Astrocyte of the hippocampus (primary cell): ENCODE data around the gene MMADHC.

ENCODE experiments used
- DNase-seq: peaks from one replicate; pipeline ENCODE4 v3.0.0; 2011; ENCODE audit warnings: low read depth, low spot score

MMADHC gene

DNA sequence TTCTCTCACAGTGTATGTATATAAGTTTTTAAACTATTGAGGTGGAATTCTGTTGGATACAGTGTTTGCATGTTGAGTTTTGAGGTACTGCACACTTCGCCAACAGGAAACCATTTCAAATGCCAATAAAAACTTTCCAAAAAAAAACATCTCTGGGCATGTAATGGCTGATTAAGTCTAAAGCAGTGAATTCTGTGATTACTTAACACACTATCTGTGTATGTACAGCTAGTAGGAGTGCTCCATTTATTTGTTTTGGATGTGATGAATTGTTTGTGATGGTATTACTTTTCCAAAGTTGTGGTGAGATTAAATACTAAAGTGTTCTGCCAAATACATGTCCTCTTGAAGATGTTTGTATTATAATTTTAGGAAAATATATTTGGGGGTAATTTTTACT, 31.1 kb downstream of the MMADHC start:
- peak; percentile 16 for DNase-seq

GRCh38 chr2:149552830-149553229, 34.7 kb downstream of the MMADHC start:
- no peak for DNase-seq

- no peak for DNase-seq
Observed at GRCh38 chr2:149552226-149552625, 35.3 kb downstream of the MMADHC start.

- no peak for DNase-seq
Observed at GRCh38 chr2:149544692-149545091, 42.9 kb downstream of the MMADHC start.

DNA sequence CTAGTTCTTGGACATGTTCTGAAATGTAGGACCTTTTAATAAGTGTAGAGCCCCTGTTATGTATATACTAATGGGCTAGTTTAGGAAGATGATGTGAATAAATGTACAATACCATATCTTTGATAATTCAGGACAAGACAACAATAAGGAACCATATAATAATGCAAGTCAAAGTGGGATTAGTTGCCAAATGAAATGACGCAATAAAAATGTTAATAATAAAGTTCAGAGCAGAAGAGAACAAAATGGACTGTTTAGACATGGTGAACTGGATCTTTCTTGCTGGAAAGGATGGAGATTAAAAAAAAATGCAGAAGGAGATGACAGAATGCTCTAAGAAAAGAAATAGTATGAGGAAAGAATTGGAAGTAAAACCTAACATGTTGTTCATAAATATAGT, 43.7 kb downstream of the MMADHC start:
- DNase-seq: no peak

DNA sequence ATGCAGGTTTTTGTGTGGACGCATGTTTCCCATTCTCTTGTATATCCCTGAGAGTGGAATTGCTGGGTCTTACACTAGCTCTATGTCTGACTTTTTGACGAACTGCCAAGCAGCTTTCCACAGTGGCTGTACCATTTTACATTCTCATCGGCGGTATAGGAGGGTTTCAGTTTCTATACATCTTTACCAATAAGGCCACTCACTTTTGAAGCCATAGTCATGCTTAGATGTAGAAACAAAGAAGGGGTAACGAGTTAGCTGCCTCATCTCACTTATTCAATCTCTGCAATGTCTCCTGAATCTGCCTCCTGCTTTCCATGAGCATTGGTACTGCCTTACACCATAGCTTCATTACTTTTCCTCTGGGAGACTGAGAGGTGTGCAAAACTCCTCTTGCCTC, 47.4 kb downstream of the MMADHC start:
- no peak for DNase-seq

- peak; percentile 88 for DNase-seq
Observed at GRCh38 chr2:149538138-149538833, 49.3 kb downstream of the MMADHC start.

DNA sequence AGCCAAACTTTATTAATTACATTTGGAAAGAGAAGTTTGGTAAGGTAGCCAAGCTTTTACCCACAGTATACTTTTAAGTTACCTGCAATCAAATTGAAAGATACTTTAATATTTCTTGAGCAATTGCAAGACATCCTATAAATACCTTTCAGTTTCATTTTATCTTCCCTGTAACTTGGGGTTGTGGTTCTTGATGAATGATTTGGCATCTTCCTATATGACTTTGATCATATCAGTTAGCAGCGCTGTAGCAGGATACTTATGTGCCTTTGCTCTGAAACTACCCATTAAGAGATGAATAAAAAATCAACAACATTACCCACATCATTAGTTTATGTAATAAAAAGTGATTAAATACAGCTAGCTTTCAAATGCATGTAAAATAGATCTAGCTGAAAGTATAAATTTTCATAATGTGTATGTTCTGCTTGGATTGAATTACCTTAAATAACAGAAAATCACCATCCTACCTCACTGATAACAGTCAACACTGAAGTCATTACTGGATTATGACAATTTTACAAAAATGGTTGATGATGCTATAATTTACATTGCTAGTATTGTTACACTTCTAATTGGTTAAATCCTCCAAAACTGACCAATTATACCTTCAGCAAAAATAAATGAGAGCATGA, 50.4 kb downstream of the MMADHC start:
- no peak for DNase-seq

DNA sequence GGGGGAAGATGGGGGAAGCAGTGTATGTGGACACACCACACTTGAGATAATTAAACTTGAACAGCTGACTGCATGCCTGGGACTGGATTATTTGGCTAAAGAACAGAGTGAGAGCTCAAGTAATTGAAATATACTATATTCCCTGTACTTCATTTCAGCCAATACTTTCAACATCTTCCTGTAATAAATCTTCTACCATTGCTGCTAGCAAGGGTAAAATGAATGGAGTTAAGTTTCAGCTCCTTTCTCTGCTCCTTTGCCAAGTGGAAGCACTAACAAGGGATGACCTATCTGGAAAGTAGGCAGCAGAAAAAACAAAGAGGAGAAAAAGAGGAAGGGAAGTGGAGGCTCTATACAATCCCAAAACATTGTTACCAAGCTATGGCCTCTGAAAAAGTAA, 50.9 kb downstream of the MMADHC start:
- DNase-seq: no peak

DNA sequence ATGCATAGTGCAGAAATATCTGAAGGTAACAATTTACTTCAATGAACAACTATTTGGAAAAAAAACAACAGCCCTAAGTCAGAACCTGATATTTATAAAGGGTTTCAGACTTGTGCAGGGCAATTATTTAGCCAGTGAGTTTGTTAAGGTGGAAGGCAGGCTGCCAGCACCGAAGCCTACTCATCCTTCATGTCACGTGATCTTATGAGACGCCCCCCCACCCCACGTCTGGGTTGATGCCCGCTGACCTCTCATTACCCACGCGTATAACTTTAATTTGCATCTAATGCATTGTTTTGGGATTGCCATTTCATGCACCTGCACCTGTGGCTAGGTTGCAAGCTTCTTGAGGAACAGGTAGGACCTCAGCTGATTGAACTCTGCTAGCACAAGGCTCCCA, 52.9 kb downstream of the MMADHC start:
- no peak for DNase-seq

- peak; percentile 58 for DNase-seq
Observed at GRCh38 chr2:149528983-149529382, 58.6 kb downstream of the MMADHC start.

DNA sequence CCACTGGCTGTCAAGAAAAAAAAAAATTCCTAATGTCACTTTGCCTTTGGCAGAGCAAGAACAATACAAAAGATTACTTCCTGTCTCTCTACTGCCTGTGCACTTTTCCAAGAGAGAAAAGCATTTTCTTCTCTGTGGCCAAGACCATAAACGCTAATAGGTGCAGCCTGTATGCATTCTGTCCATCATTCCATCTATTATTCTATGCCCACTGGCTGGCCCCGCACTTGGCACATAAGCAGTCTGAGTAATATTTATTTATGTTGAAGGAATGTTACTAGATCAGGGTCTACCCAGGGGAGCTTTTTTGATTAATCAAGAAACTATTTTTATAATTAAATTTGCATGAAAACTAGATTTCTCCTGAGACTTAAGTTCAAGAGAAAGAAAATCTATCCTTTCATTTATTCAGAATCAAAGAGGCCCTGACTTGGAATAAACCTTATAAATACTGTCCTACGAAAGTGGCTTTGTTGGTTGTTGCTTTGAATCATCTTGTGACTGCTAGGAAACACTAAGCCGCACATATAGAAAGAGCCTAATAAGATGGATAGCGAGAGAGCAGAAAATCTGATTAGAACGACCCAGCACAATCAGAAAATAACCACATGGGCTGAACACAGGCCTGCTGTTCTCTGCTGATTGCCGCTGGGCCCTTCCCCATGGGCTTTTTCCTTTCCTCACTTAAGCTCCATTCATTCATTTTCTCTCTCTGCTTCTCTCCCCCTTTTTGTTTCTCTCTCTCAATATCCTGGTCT, 59.4 kb downstream of the MMADHC start:
- DNase-seq: peak; percentile 49

DNA sequence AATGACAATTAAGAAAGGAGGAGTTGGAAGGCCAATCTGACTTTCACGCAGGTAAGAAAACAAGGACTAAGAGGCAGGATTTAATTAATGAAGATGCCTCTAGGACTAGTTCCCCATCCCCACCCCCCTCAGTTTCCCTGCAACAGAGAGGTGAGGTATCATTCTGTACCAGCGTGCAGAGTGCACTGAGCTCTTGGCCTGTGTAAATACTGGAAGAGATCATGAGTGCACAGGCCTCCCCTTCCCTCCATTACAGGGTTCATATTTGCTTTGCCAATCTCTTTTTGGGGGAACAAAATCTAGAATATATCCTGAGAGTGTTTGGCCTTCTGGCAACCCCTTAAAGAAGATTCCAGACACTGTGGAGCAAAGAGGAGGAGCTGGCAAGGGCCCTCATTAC, 60.9 kb downstream of the MMADHC start:
- DNase-seq: no peak

DNA sequence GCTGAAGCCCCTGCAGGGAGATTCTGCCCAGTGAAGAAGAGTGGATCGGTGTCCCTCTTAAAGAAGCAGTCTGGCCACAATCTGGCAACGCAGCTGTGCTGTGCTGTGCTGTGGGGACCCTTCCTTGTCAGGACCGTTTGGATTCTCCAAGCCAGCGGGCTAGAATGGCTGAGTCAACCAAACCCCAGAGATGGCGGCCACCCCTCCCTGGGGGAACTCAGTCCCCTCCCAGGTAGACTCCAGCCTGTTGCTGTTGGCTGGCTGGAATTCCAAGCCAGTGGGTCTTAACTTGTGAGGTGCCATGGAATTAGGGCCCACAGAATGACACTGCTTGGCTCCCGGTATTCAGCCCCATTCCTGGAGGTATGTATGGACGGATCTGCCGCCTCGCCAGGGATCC, 62.3 kb downstream of the MMADHC start:
- no peak for DNase-seq
